GM18520 (cell line): ENCODE results near the gene PDHB.

Experiments used
- ATAC-seq: cut with Tn5 transposase; IDR thresholded peaks from one replicate; pipeline ENCODE4 v1.9.1; 2021; ENCODE audit not compliant: unreplicated experiment

PDHB gene

DNA sequence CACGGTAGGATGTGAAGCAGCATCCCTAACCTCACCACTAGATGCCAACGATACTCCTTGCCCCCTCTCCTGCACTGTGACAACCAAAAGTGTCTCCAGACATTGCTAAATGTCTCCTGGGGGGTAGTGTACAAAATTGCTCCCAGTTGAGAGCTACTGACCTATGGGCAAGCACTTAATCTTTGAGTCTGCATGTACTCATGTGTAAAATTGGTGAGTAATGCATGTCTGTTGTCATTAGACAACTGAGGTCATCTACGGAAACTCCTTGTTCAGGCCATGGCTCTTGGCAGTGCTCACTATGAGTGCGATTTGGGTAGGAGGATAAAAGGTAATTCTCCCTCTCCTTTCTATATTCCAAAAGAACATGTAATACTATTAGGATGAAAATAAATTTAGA is 29.2 kb downstream of the PDHB start:
- no peak for ATAC-seq

DNA sequence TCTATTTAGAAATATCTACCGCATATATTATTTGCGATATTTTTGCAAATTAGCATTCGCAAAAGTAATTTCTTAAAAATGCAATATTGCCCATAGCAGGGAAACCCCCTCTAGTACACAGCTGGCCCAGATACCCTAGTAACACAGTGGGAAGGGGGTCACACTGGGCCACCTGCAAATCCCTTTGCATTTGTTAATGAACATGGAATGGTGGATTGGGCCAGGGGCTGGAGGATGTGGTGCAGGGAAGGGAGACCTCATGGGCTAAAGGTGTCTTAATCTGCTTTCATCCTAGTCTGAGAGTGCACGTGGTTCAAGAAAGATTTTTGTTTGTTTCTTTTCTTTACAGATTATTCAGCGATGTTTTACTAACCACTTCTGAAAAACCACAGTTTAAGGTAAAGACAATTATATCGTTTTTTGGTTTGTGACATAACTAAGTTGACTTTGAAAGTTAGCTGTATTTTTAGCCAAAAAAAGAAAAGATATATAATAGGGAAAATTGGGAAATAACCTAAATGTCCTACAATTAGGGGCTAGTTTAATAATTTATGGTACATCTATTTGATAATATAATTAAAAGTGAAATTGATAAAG is 30.0 kb downstream of the PDHB start:
- ATAC-seq, result no peak

DNA sequence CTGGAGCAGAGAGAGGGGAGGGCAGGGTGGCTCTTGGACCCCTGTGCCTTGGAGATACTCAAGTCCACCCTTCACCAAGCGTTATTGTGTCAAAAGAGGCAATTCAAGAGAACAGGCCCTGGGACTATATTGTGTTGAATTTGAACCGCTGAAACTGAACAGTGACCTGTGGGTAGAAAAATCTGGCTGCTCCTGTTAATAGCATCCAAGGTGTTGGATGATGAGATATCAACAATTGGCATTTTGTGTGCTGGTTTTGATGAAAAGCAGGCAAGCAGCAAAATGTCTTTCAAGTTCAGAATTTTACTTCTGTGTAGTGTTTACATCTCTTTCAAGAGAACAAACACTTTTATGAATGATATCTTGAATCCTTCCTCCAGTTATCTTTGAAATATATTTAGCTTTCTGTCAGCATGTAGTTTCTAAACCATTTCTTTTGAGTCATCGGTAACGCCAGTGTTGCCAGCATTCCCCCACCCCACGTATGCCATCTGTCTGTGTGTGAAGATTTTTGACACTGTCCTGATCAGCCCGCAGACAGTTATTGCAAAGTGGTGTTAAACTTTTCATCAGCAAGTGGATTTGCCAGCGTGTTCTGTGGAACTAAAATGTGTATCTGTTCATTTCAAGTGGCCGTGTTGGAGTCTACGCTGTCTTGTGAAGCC is 34.8 kb downstream of the PDHB start:
- no peak for ATAC-seq

DNA sequence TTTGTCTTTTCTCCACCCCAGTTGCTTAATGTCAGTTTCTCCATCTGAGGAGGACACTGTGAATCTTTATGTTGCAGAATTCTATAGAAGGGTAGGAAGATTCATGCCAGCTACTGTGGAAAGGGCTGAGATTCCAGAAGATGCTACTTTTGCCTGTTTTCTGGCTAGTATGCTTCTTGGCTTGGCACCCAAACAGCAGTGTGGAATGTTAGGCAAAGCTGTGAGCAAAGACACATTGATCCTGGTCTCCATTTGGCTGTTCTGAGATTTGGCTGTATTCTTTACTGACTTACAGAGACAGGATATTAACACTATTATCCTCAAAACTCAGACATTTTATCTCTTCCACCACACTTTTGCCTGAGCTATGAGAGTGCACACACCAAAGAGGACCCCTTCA is 39.3 kb downstream of the PDHB start:
- ATAC-seq, result no peak

DNA sequence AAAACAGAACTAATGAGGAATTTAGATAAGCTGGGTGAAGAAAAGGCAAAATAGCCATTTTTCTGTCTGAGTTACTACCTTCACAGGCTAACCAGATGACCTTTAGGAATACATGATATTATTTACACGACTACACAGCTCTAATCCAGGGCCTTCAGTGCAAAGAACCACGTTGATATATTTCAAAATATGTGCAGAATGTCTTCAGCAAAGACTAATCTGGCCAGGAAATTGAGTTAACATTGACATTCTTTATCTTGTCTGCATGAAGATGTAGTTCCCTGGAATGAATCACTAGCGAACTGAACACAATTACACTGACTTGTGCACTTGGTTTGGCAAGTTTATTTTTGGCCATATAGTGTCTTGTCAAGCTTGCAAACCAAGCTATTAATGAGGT is 41.5 kb downstream of the PDHB start:
- ATAC-seq, result no peak

DNA sequence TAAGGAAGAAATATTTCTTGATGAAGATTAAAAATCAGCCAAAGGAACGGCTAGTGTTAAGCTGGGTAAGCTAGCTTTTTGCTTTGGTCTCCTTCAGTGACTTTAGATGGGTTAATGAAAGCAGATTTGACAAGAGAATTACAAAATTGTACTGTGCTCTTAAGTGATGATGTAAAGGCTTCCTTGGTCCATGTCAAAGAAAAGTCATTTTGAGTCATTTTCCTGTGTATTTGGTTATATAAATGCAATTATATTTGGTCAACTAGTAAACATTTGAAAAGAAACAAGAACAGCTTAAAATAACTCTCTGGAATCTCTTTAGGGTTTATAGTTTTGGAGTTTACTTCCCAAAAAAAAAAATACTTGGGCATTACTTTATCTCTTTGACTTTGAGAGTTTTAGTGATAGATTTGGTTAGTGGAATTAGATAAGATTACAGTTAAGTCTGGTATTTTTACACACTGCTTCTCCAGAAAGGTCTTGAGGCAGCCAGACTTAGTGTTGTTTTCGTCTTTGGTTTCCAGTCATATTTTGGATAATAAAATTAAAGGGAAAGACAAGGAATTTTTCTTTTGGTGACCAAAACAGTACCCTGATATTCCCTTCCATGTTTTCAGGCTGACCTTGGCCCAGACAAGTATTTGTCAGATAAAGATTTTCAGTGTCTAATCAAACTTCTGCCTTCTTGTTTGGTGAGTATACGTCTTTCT is 42.3 kb downstream of the PDHB start:
- ATAC-seq, result no peak

DNA sequence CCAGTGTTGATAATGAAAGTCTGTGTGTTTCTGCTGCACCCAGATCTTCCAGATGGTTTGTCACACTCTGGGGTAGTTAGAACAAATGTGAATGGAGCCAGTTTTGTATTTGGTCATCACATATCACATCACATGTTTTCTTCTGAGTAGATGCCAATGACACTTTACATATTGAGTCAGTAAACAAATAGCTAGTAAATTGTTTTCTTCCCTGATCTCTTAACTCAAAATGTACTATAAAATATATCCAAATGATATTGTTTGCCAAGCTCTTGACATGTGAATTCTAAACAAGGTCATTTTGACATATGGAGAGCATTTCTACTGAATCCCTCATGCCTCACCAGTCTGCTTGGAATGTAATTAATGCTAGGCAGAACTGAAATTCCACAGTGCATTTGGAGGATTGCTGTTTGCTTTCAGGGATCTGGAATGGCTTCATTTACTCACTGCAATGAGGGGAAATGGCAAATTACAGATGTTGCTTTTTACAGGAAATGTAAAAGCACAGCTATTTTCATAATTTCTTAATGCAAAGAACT is 45.0 kb downstream of the PDHB start:
- ATAC-seq, result no peak

DNA sequence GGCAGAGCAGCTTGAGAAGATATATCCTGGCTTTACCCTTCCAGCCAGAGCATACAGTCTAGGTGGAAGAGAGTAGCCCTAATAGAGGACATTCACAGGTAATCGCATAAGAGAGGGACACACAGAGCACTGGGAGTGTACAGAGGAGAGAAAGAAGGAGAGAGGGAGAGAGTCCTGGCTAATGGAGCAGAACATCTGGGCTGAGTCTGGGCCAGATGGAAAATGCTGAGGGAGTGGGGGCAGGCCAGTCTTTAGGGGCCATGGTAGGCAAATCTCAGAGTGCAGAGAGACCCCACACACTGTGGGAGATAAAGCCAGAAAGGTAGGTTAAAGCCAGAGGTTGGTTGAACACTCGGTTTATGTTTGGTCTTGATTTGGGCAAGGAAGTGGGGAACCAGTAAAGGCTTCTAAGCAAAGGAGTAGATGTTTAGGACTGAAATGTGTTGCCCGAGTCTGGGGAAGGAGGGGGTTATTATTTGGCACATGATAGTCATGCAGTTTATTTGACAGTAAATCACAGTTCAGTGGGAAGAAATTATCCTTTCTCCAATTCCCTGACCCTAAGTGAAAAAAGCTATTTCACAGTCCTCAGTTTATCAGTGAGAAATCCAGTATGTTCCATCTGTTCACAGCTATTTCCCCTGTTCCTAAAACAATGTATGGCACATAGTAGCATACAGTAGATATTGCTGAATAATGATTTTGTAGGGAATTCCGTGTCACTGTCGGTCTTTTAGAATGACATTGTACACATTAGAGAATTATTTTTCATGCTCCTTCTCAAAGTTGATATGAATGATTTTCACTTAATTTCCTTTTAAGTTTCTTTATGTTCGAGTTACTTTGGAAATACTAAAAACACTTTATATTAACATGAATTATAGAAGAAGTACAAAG is 45.7 kb downstream of the PDHB start:
- ATAC-seq, result no peak

DNA sequence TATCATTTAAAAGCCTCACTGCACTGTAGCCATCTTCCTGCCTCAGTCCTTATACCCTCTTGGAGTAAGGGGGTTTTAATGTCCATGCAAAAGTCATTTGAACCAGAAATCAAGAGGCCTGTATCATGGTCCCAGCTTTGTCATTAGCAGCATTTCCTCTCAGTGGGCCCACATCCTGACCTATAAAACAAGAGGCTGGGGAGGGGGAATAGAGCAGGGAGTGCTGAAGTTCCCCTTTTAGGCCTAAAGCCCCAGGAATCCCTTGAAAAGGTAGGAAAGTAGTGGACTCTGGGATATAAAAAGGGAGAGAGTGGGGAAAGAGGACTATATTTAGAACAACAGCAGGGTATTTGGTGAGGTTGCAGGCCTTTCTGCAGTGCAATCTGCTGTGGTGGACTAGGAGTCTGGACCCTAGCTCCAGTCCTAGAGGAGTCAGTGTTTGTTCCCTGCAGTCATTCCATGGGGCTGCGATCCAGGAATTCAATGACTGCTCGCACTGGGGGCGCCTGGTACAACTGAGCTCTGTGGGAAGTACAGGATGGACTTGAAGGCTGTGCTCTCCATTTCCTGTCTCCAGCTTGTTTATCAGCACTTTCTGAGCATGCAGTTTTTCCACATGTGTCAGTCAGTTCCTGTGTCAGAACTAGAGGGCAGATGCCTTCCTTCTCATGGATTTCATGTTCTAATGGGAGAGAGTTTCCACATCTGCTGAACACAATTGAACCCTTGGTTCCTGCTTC is 46.8 kb downstream of the PDHB start:
- no peak for ATAC-seq

DNA sequence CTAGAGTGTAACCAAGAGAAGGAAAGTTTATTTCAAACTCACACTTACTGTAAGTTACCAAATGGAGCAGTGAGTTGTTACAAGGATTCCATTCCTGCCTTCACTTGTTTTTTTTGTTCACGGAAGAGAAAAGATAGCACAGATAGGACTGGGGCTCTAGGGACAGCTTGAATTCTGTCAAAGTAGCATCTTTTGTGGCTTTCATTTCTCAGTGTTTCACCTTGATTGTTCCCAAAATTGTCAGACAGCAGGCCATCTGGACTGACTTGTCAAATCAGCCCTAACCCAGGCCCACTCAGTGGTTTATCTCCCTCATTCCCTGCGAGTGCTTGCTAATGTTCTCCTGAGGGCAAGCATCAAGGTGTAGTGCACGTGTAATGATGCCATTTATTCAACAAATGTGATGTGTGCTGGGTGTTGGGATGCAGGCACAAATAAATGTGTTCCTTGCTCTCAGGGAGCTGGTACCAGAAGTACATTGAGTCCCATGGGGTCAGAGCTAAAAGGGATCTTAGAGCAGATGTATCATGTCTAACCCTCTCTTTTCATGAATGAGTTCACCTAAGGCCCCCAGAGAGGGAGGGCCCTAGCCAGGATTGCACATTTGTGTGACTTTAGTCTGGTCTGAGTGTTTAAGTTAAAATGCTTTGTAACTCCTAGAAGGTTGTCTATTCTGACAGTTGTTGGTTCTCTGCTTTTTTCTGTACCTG is 49.1 kb downstream of the PDHB start:
- ATAC-seq, result no peak

DNA sequence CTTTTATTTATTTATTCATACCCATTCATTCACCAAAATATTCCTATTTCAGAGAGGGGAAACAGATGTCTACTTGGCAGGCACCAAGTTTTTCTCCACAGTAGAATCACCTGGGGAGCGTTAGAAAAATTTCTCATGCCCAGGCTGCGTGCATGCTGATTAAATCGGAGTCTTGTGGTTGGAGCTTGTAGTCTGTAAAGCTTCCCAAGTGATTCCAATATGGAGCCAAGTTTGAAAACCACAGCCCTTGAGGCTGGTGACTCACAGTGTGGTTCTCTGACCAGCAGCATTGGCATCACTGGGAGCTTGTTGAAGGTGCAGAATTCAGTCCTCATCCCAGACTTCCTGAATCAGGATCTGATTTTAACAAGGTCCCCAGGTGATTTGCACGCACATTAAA is 49.7 kb downstream of the PDHB start:
- ATAC-seq, result no peak

DNA sequence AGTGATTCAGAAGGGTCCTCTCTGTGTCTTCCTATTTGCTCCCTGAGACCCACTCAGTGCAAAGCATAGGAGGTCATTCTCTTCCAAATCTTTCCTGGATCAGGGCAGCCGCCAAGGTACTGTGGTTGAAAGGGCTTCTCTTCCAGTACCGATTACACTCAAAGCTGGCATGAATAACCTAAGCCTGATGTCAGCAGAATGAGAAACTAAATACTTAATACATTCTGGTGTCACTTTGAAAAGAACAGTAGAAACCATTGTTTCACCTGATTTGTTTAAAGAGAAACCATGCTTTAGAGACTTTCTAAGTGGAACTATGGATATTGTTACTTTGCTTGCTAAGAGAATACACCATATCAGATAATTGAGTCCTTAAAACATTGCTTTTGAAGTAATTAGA is 50.2 kb downstream of the PDHB start:
- no peak for ATAC-seq

DNA sequence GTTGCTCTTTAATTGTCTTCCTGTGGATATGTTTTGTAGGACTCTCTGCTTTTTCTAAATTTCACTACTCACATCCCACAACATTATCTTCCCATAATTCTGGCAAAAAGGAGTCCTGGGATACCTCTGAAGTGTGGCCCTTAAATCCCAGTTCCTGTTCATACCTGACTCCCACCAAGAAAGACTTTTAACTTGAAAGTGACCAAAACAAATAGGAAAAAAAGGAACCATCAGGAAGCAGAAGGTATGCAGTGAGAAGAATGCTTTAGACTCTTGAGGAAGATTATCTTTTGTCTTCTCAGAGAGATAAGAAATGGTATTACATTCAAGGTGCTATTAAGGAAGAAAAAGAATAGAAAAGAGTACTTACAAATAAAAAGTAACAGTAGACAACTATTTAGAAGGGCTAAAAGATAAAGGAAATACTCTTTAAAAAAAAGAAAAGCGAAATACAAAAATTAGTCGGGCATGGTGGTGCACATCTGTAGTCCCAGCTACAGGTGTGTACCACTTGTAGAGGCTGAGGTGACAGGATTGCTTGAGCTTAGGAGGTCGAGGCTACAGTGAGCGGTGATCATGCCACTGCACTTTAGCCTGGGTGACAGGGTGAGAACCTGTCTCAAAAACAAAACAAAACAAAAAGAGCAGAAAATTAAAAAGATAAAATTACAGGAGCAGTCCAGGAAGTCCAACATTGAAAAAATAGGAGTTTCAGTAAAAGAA is 54.1 kb downstream of the PDHB start:
- ATAC-seq, result no peak

DNA sequence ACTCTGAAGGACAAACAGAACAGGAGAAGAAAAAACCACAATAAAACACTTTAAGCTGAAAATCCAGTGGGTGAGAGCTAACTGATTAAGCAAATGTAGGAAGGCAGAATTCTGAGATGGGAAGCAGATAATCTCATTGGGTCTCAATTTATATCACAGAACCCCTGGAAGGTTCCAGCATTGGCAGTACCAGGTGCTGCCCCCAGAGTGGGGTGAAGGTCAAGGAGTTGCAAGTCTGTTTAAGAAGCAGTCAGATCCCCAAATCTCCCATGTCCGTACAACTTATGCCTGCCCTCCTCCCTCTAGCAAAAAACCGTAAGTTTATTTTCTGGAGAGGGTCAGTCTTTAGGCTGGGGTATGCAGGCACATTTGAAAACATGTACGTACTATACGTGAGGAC is 55.9 kb downstream of the PDHB start:
- ATAC-seq, result no peak
